ENCODE measurements around the gene PPP2R5D. TPM values are rescaled to one million over a fixed set of nuclear protein-coding genes. Genes with fewer than 3 reads are reported as not detected.

The PPP2R5D gene
- total RNA-seq, 1 experiment from 2014 or later: 53.7 TPM

- Histone ChIP-seq H3K27me3 (ENCODE audit: insufficient read depth, low read depth) (no peaks in the 10 kb centered on the region), H2AFZ (peak overlapping the region; percentile 97), H3K27ac (peak overlapping the region; percentile 30), H4K20me1 (ENCODE audit: insufficient read depth) (no peaks in the 10 kb centered on the region), H3F3A (ENCODE audit: insufficient read depth, low read depth) (peaks cover 33% of the 10 kb centered on the region), H3K4me3 (peak overlapping the region; percentile 87), H3K9me3 (ENCODE audit: insufficient read depth, low read depth) (no peaks in the 10 kb centered on the region), H3K4me2 (peak overlapping the region; percentile 95), H3K36me3 (ENCODE audit: low read depth) (0 out of 2 replicates have a peak, but pooled peaks cover 6% of the 10 kb centered on the region), H3K79me2 (ENCODE audit: low read depth) (peaks cover 22% of the 10 kb centered on the region), H3K4me1 (replicated peaks; ENCODE audit: insufficient read depth) (0 out of 2 replicates have a peak, but pooled peaks cover 26% of the 10 kb centered on the region), H3K9me2 (ENCODE audit: insufficient read depth) (no peaks in the 10 kb centered on the region)
- POLR2A ChIA-PET (ENCODE audit: unreplicated experiment): interaction anchor here (0.6 kb wide), 2 partner anchors 48 to 193 kb away, joined by 4 to 5 read pairs; no protein-coding TSS in a partner anchor
- intact Hi-C loops (cut with micrococcal nuclease; ENCODE audit: unreplicated experiment): no loop called here
- no peak for TF ChIP-seq CTCF (conservative IDR thresholded peaks at IDR 0.05)
- TF ChIP-seq EZH2 (IDR thresholded peaks at IDR 0.05; ENCODE audit: low read depth): no peak
- no peak for DNase-seq
- CTCF ChIA-PET: interaction anchor here (1.2 kb wide), 1 partner anchor 118 kb away, joined by 16 read pairs; no protein-coding TSS in a partner anchor
- TSS peak; percentile 96 for BruUV-seq (replicated peaks)
Observed at GRCh38 chr6:42979523-42980177, 4.7 kb upstream of the PPP2R5D start.

GRCh38 chr6:42981836-42982235 is 2.5 kb upstream of the PPP2R5D start:
- BruUV-seq (replicated peaks): no TSS peak
- intact Hi-C loops (cut with micrococcal nuclease; ENCODE audit: unreplicated experiment): no loop called here
- no peak overlapping the region for H3K4me2 ChIP-seq
- no peaks in the 10 kb centered on the region for H3K27me3 ChIP-seq (ENCODE audit: insufficient read depth, low read depth)
- no peaks in the 10 kb centered on the region for H3K36me3 ChIP-seq (ENCODE audit: low read depth)
- no peaks in the 10 kb centered on the region for H3K9me3 ChIP-seq (ENCODE audit: insufficient read depth, low read depth)
- no peak for TF ChIP-seq CTCF (conservative IDR thresholded peaks at IDR 0.05)
- no peak for TF ChIP-seq EZH2 (IDR thresholded peaks at IDR 0.05; ENCODE audit: low read depth)
- H3F3A ChIP-seq (ENCODE audit: insufficient read depth, low read depth): peaks cover 18% of the 10 kb centered on the region; the same call in 1 of the 2 replicates
- peaks cover 27% of the 10 kb centered on the region for H3K79me2 ChIP-seq (ENCODE audit: low read depth)
- CTCF ChIA-PET: no interaction called here
- POLR2A ChIA-PET (ENCODE audit: unreplicated experiment): no interaction called here
- H3K4me3 ChIP-seq: no peak overlapping the region
- no peak overlapping the region for H3K27ac ChIP-seq
- no peaks in the 10 kb centered on the region for H4K20me1 ChIP-seq (ENCODE audit: insufficient read depth)
- H3K4me1 ChIP-seq (replicated peaks; ENCODE audit: insufficient read depth): peaks cover 27% of the 10 kb centered on the region; the same call in 1 of the 2 replicates
- H3K9me2 ChIP-seq (ENCODE audit: insufficient read depth): no peaks in the 10 kb centered on the region
- DNase-seq: no peak
- no peak overlapping the region for H2AFZ ChIP-seq

- no peaks in the 10 kb centered on the region for H4K20me1 ChIP-seq (ENCODE audit: insufficient read depth)
- no peaks in the 10 kb centered on the region for H3K9me3 ChIP-seq (ENCODE audit: insufficient read depth, low read depth)
- H3K9me2 ChIP-seq (ENCODE audit: insufficient read depth): no peaks in the 10 kb centered on the region
- no peaks in the 10 kb centered on the region for H3K27me3 ChIP-seq (ENCODE audit: insufficient read depth, low read depth)
- CTCF ChIA-PET: no interaction called here
- H3K79me2 ChIP-seq (ENCODE audit: low read depth): peaks cover 11% of the 10 kb centered on the region; the same call in 1 of the 2 replicates
- peak overlapping the region; percentile 79 for H2AFZ ChIP-seq
- no peak overlapping the region for H3K27ac ChIP-seq
- H3K4me3 ChIP-seq: peak overlapping the region; percentile 60
- H3K36me3 ChIP-seq (ENCODE audit: low read depth): no peaks in the 10 kb centered on the region
- BruUV-seq (replicated peaks): no TSS peak
- DNase-seq: no peak
- H3F3A ChIP-seq (ENCODE audit: insufficient read depth, low read depth): peaks cover 3% of the 10 kb centered on the region; the same call in 1 of the 2 replicates
- TF ChIP-seq EZH2 (IDR thresholded peaks at IDR 0.05; ENCODE audit: low read depth) (no peak), CTCF (conservative IDR thresholded peaks at IDR 0.05) (no peak)
- POLR2A ChIA-PET (ENCODE audit: unreplicated experiment): interaction anchor here (0.5 to 1.6 kb wide), 8 partner anchors 14 to 1090 kb away, joined by 3 to 14 read pairs (median 5); partner anchors contain the start of genes CNPY3, KLC4, KLHDC3 and MEA1
- peaks cover 12% of the 10 kb centered on the region; the same call in 1 of the 2 replicates for H3K4me1 ChIP-seq (replicated peaks; ENCODE audit: insufficient read depth)
- peak overlapping the region; percentile 96 for H3K4me2 ChIP-seq
- intact Hi-C loops (cut with micrococcal nuclease; ENCODE audit: unreplicated experiment): no loop called here
Observed at GRCh38 chr6:42984924-42985475, 630 bp downstream of the PPP2R5D start.

Measured in PC-9 (cell line).